Fibroblast of peridontal ligament (primary cell): ENCODE data around the gene SMG5.

Source experiments
- DNase-seq: peaks from one replicate; pipeline ENCODE4 v3.0.0-alpha.2; 2010; ENCODE audit errors: extremely low read depth

SMG5 gene

DNA sequence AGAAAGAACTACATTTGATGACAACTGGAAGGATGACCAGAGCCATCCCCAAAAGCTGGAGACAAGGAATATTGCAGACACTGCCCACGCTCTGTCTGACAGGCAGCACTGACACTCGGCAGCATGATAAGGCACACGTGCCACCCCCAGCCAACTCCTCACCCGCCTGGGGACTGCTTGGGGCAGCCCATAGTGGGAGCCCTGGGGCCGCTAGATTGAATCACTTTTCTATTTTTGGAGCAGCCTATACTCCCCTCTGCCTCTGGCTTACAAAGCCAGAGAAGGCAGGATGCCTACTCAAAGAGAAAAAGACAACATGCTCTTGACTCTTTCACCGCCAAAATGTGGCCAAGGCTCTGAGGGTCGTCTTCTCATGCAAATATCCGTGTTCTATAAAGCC lies 1.3 kb downstream of the SMG5 start:
- peak; percentile 47 for DNase-seq

DNA sequence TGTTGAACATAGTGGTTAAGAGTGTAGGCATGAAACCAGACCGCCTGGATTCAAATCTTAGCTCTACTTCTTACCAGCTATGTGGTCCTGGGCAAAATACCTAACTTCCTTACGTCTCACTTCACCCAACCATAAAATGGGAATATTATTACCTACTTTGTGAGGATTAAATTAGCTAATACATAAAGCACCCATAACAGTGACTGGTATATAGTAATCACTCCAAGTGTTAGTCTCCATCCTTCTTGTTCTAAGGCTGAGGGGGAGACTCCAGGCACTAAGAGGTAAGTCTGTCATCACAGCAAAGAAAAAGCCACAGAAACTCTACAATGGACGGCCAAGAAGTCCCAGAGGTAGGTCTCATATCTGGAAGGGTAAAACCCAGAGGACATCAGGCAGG lies 2.8 kb downstream of the SMG5 start:
- DNase-seq: no peak

DNA sequence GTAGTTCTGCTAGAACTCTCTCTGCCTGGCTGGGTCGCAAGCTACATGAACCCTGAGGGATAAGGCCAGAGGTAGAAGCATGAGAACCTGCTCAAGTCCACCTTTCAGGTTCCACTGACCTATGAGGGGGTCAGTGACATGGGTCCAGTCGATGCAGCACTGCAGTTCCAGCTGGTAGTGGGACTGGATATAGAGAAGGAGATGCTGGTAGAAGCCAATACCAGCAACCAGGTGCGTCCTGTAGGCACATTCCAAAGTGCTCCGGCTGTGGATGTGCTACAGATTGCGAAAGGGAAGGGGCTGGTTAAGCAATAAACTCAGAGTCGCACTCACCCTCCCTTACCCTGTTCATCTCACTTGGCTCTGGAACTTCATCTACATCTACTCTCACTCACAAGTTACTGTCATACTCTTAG lies 5.7 kb downstream of the SMG5 start:
- DNase-seq: peak; percentile 17

DNA sequence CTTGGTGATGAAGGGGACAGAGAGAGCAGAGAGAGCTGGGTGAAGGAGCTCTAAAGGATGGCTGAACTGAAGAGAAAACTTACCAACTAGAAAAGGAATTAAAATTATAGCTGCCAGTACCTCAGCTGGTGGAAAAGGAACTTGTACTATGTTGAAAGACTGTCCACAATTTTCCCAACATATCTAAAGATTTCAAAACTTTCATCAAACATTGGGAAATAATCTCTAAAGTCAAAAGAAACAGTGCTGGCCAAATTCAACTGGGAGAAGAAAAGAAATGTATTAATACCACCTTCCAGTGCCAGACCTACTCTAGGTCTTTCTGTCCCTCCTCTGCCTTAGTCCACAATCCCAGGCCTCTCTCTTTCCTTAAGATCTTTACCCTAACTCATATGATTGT lies 6.1 kb downstream of the SMG5 start:
- peak; percentile 85 for DNase-seq

DNA sequence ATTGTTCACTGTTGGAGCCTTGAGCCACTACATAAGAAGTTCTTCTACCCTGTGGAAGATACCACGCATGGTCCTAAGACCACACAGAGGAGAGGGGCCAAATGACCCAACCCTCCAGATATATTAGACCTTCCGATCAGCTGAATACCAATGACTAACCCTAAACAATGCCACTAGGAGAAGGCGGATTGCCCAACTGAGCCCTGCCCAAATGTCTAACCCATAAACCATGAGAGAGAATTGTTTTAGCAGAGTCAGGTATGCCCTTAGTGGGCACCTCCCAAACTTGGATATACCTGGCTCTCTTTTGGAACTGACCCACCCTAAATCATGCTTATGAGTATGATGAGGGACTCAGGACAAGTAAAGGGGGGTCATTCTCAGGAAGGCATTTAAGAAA lies 12.3 kb downstream of the SMG5 start:
- DNase-seq: no peak

DNA sequence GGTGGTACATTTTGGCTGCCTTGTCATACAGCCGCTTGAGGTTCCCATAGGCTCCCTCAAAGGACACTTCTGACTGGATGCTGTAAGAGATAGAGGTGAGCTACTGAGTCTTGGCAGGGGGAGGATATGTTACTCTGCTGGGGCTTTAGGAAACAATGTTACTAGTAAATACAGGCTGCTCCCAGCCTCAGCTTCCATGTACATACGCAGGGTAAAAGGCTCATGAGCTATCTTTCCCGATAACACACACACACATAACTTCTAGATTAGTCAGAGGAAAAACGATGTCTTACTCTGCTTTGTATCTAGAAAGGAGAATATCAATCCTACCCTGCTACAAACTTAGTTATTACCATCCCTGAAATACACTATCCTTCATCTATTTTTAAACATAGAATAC lies 14.3 kb downstream of the SMG5 start:
- DNase-seq: no peak

DNA sequence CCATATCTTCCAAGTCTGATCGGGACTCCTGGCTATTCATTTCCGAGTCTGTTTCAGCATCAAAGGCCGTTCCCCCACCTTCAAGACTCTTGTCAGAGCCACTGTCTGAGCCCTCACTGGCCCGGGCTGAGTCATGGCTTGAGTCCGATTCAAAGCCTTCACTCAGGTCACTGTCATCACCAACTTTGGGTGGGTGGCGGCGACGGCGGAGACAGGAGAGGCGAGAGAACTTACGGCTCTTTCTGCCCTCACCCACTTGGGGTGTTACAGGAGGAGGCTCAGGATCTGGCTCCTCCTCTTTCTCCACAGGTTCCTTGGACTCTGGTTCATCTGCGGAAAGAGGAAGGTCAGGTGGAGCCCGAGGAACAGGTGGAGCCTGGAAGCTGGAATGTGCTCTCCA lies 16.6 kb downstream of the SMG5 start:
- no peak for DNase-seq

DNA sequence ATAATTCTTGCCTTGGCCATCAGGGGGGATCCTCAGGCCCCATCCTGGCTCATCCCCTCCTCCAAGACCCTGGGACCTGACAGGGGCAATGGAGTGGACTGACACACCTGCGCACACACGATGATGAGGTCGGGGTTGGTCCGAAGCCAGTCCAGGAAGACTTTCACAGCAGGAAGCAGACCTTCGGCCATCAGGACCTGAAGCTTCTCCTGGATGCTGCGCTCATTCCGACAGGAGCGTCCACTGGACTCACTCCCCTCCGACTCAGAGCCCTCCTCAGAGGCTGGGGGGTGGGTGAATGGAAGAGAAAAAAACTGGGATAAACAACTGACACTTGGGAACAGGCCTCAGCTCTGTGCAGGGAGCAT lies 19.4 kb downstream of the SMG5 start:
- DNase-seq: no peak

DNA sequence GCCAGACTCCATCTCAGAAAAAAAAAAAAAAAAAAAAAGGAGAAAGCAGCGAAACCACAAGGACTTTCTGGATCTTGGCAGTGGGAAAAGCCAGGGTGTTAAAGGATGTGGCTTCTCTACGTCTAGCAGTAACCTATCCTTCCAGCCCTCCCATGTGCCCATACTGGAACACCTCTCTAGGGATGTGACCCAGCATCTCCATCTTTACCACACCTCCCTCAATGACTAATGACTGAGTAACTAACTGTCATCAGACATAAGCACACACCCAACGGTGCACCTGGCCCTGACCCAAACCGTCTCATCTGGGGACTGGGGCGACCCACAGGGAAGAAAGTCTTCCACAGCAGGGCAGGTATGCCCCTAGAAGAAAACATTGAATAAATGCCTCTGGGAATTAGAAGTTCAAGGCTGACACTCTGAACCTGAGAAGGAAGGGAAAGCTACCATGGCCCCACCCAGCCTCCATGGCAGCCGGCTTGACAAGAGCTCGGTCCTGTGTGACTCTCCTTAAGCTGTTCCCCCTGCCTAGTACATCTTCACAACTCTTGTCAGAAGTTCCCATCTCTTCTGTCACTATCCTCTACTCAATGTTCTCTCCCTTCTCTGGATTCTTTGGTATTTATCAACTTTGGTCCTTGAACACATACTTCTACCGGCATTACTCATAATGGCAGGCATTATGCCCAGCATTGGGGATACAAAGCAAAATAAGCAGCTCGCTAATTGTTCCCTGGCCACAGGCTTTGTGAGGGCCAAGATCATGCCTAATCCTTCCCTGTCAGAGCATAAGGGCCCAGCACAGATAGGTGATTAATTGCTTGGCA lies 20.0 kb downstream of the SMG5 start:
- peak; percentile 88 for DNase-seq

DNA sequence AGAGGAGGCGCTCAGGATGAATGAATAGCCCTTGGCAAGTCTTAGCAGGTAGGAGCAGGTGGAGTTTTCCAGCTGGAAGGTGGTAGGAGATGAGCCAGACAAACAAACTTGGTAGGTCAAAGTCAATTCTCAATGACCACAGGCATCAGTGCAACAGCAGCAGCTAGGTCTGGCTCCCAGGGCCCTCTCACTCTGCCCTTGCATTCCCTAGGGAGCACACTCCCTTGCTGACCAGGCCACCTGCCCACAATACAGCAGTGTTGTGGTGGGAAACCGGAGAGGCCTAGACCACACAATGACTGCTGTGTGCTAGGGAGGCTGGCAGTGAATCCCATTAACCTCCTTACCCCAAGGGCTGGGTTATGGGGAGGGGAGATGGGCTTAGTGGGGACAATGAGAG lies 21.7 kb downstream of the SMG5 start:
- no peak for DNase-seq

DNA sequence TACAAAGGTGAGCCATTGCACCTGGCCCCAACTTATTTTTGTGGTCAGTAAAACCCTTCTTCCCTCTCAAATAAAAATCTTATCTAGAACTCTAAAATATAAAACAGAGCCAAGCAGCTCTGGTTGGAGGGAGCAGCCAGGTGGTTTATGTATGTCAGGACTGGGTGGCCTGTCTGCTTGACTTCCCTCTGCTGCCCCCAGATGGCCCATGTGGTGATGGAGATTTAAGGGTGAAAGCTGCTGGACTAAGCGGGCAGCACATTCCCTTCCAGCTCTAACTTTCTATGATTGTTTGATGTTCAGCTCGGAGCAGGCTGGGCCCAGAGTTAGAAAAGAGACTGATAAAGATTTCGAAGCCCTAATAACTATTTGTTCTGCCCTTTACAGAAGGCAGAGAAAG lies 22.8 kb downstream of the SMG5 start:
- DNase-seq: no peak

DNA sequence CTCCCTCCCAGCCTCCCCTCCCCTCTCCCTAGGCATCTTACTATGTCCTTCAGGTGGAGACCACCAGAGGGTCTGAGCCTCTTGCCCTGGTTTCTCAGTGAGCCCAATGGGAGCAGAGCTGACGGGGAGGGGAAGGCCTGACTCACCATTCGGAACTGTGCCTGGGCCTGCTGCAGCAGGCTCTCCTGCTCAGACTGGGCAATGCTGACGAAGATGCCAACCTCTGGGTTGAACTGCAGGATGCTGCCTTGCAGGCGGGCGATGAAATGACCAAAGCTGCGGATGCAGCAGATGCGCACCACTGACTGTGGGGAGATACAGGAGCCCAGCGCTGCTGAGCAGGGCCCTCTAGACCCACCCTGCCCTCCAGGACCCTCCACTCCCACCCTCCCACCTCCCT lies 23.8 kb downstream of the SMG5 start:
- DNase-seq: no peak

DNA sequence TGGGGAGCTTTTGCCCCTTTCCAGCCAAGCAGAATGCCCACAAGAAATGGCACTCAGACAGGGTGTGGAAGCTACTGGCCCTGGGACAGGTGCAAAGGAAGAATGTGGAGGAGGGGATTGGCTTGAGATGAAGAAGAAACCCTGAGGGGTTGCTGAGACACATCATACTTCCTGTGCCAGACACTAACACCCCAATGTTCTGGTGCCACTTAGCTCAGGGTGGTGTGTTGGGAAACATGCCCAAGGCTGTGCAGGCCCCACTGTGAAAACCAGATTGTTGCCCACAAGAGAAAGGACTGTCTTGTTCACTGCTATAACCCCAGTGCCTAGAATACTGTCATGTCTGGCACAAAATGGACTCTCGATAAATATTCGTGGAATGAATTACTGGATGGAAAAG lies 24.9 kb downstream of the SMG5 start:
- no peak for DNase-seq

DNA sequence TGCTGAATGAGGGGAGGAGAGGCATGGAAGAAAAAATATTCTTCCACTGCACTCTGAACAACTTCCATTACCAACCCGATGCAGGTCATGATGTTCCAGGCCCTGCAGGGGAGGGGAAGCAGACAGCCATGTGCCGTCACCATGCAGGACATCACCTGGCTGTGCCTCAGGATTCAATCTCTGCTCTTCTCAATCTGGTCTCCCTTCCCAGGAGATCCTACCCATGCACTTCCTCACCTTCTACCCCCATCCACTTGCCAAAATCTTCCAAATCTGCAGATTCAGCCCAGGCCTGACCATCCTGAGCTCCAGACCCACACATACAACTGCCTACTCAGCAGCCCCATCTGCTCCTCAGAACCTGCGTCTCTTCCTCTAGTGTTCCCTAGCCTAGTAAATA lies 29.0 kb downstream of the SMG5 start:
- no peak for DNase-seq

DNA sequence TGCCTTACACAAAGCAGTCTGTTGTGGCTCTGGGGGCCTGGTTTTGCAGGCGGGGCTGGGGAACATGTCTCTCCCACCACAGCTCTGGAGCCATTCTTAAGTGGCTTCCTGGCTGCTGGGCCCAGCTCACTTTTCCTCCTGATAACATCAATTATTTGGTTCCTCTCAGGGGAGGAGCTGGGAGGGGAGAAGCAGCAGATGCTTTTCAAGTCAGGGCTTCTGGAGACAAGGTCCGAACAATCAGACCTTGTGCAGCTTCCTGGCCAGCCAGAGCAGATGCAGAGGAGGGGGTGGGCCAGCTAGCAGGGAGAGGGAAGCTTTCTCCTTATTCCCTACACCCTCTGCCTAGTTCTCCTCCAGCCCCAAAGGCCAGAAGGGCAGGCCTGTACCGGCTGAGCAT lies 31.1 kb downstream of the SMG5 start:
- DNase-seq: no peak

DNA sequence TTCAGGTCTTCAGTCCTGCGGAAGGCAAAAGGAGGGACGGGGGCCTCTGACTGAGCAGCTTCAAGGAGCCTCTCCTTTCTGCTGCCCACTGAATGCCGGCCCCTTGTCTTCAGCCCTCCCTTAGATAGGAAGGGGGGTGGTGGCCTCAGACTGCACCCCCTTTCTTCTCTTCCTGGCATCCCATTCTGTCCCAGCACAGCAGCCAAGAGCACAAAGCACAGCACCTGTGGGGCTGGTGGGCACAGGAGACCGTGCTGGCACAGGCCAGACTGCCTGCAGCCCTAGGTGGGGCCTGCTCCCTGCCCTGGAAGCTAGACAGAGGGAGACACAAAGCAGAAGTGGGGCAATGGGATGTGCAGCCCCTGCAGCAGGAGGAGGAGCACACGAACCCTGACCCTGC lies 33.0 kb downstream of the SMG5 start:
- no peak for DNase-seq

DNA sequence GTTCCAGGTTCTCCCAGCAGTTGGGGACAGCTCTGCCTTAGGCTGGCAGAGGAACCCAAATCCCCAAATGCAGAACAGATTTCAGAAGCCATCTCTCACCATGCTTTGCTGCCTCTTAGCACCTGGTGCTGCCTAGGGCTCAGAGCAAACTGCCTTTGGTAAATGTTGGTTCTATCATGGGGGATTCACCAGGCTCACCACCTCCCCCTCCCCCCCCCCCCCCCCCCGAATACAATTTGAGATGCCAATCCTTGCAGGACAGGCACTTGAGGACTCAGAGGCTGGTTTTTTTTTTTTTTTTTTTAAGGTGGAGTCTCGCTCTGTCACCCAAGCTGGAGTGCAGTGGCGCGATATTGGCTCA lies 34.3 kb downstream of the SMG5 start:
- no peak for DNase-seq

DNA sequence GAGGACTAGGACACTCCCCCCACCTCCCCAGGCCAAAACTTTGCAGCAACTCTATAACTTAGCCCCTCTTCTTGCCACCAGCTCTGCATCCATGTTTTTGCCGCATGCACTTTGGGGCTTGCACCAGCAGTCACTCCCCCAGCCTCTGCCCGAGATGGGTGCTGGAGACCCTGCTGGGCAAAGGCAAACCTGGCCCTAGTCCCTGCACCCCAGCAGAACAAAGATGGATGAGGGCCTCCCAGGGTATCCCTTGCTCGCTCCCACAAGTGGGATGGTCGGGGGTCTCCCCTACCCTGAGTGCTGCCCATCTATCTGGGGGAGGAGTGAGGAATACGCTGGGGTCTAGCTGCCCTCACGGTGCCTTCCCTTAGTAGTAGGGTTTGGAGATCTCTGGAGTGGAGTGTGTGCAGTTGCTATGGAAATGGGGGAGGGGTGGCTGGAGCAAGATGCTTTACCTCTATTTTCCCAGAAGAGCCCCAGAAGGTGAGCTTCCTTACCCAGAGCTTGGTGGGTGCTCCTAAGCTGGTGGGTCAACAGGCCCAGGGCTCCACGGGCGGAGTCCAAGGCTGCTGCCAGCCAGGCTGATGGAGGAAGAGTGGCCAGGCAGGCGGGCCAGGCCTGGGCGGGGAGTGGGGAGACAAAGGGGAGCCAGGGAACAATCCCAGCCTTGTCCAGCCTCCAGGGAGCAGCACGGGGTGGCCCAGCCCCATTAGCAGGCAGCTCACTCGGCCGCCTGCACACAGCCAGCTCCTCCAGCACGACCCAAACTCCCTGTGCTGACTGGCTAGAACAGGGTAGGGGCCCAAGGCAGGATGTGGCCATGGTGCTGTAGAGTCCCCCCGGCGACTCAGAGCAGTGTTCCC lies 34.9 kb downstream of the SMG5 start, which contains the start of gene PAQR6:
Gene PAQR6, minus strand, starts transcription at position 597 of the 863 bp plus-strand sequence. CDS start 1,325 bp downstream, outside the sequence.
- DNase-seq: no peak

DNA sequence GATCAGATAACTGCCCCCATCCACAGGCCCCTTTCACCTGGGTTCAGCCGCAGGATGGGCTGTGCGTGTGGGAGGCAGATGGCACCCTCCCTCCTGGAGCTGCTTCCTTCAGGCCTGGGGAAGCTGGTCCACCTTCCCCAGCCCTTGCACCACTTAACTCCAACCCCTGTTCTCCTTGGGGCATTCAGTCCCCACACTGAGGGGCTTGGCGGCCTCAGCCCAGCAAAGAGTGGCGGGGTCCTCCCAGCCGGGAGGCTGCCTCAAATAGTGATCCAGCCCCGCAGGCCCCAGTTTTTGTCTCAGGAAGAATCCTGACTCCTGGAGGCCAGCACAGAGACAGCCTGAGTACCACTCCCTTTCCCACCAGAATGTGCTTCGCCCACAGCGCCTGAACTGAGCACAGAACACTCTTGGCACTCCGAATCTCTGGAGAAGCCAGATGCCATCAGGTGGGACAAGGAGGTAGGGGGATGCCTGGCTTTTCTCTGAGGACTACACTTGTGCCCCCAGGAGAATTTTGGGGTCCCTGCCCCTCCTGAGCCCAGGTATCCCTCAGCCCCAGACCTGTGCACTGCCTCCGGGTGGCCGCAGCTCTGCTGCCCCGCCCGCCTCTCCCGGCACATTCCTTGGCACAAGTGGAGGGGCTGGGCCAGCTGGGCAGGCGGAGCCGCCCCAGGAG lies 35.7 kb downstream of the SMG5 start:
- DNase-seq: no peak

DNA sequence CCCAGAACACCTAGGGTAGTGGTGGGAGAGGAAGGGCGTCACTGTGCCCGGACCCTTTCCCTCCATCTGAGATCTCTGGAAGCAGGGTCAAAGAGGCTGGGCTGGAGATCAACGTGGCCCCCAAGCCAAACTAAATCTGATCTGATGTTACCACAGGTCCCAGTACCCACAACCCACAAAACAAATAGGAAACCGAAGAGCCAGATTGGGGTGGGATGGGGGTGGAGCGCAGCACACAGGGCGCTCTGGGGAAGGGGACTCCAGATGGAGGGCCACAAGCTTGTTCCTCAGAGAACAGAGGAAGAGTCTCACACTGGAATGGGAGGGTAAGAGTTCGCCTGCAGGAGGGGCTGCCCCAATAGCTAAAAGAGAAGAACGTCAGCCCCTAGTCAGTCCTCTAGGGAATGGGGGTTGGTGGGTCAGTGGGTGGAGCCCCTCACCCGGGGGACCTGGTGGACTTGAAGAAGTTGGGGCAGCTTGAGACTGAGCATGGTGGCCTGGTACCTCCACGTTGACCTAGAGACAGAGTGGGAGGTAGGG lies 36.3 kb downstream of the SMG5 start:
- DNase-seq: no peak

DNA sequence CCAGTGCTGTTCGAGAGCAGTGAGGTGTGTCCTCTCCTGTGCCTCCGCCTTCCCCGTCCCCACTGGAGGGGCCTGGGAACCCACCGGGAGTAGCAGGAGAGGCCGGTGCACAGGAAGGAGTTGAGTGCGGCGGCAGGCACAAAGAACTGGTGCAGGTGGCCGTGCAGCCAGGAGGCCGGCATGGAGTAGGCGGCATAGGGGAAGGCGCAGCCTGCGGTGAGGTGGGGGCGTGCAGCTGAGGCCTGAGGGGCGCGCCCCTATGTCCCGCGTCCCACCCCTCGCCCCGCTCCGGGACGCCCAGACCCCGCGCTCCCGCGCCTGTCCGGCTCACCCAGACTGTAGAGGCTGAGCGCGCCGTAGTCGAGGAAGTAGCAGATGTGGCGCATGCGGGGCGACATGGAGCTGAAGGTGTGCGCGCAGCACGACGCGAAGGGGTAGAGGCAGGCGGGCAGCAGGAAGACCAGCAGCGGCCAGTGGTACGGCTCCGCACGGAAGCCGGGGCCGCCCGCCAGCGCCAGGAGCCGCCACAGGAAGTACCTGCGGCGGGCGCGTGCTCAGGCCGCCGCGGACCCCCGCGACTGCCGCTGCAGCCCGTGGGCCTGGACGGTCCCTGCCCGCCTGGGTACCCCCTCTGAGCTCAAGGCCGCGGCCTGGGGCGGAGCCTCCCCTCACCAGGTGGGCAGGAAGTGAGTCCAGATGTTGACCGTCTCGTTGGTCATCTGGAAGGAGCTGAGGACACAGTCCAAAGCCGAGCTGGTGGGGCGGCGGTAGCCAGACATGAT lies 37.0 kb downstream of the SMG5 start:
- DNase-seq: no peak

DNA sequence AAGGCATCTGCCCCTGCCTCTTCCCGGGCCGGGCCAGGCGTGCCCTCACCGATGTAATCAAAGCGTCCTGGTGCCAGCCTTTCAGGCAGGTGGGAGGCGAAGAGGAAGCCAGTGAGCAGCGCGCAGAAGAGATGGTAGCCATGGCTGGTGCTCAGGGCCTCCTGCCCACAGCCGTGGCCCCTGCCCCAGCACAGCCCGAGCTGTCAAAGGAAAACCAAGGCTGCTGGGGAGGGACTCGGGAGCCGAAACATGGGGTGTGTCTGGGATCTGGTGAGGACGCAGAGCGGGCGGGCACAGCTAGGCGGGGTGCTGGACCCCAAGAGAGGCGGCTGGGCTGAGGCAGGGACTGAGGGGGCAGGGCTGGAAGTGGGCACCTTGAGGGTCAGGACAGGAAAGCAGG lies 37.9 kb downstream of the SMG5 start:
- DNase-seq: no peak
